Left lung (tissue), 10 donors: ENCODE results near the gene MYO9A. TPM values are rescaled to one million over a fixed set of nuclear protein-coding genes. Genes with fewer than 3 reads are reported as not detected.

Experiments
- ATAC-seq: fragments of 200-7000 bp; cut with Tn5 transposase; one replicate; pipeline ENCODE4 v1.9.1; 2020; ENCODE audit warnings: moderate library complexity
- DNase-seq, 4 donors: peaks; one replicate each; pipeline ENCODE4 v3.0.0-alpha.2; 2013 to 2020
- H3K27ac ChIP-seq, 2 donors: fragments of 200-600 bp; sonication (generic) in 1 of 2; one replicate each; pipeline versions ENCODE4 v1.5.0 to v1.8.0; 2020 to 2021
- H3K27me3 ChIP-seq, 2 donors: fragments of 200-600 bp; sonication (generic) in 1 of 2; one replicate each; pipeline versions ENCODE4 v1.5.0 to v1.8.0; 2020 to 2021
- H3K36me3 ChIP-seq, 2 donors: fragments of 200-600 bp; sonication (generic) in 1 of 2; one replicate each; pipeline versions ENCODE4 v1.5.0 to v1.8.0; 2020 to 2021
- H3K4me1 ChIP-seq, 2 donors: fragments of 200-600 bp; one replicate each; pipeline ENCODE4 v1.8.0; 2021
- H3K4me3 ChIP-seq, 2 donors: fragments of 200-600 bp; sonication (generic) in 1 of 2; one replicate each; pipeline versions ENCODE4 v1.5.0 to v1.8.0; 2020 to 2021; ENCODE audit warnings: mild to moderate bottlenecking in 1 of 2
- H3K9me3 ChIP-seq, 2 donors: fragments of 200-600 bp; sonication (generic) in 1 of 2; one replicate each; pipeline versions ENCODE4 v1.5.0 to v1.8.0; 2020 to 2021
- intact Hi-C, 2 donors: fragments of 100-400 bp; cut with DNase I; formaldehyde crosslinking; loops; one replicate each; pipeline versions ENCODE4 v1.11.2 to v1.14.2; 2022
- polyA plus RNA-seq, 6 donors: library from polyadenylated mRNA; unstranded; fragments of 120-200 nt; gene quantifications; one replicate each; pipeline ENCODE4 v1.2.1, GENCODE V29; 2013; ENCODE audit not compliant: insufficient read length in 6 of 6
- total RNA-seq, 2 donors: library from RNA; stranded (reverse); fragmentation: NEBNext Ultra II Directional; extraction: Animal tissue kit (Norgen Biotek cat#: 25700); gene quantifications; one replicate each; pipeline ENCODE4 v1.2.1, GENCODE V29; 2021
- TF ChIP-seq, protein P1 (sequence below), 2 donors: fragments of 200-600 bp; sonication (generic) in 1 of 2; IDR thresholded peaks; one replicate each; pipeline versions ENCODE4 v1.5.0 to v1.8.0; 2021; ENCODE audit warnings: antibody characterized with exemption in 2 of 2
- donor health status: DM: no; HTN: yes; CAD: no.
- donor health status: DM: no; HTN: no; CAD: no.

Gene MYO9A
- total and polyA plus RNA-seq, 8 donors, result 30.8 to 67.4 (median 41.4) TPM

- Histone ChIP-seq H3K27ac (no peak overlapping the region), H3K36me3 (peaks cover 0 to 66% of the 10 kb centered on the region in 2 donors), H3K9me3 (peaks cover 0 to 23% of the 10 kb centered on the region in 2 donors), H3K4me3 (no peak overlapping the region), H3K4me1 (no peaks in the 10 kb centered on the region), H3K27me3 (no peaks in the 10 kb centered on the region)
- no peak for DNase-seq
- TF ChIP-seq, protein P1, sequence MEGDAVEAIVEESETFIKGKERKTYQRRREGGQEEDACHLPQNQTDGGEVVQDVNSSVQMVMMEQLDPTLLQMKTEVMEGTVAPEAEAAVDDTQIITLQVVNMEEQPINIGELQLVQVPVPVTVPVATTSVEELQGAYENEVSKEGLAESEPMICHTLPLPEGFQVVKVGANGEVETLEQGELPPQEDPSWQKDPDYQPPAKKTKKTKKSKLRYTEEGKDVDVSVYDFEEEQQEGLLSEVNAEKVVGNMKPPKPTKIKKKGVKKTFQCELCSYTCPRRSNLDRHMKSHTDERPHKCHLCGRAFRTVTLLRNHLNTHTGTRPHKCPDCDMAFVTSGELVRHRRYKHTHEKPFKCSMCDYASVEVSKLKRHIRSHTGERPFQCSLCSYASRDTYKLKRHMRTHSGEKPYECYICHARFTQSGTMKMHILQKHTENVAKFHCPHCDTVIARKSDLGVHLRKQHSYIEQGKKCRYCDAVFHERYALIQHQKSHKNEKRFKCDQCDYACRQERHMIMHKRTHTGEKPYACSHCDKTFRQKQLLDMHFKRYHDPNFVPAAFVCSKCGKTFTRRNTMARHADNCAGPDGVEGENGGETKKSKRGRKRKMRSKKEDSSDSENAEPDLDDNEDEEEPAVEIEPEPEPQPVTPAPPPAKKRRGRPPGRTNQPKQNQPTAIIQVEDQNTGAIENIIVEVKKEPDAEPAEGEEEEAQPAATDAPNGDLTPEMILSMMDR (IDR thresholded peaks at IDR 0.05), result no peak
- no peak for ATAC-seq
- intact Hi-C loops, result no loop called here
Observed at GRCh38 chr15:71934446-71934845, 183.5 kb downstream of the MYO9A start.

- TF ChIP-seq, protein P1 (IDR thresholded peaks at IDR 0.05), result no peak
- intact Hi-C loops, result no loop called here
- peaks cover 0 to 64% of the 10 kb centered on the region in 2 donors for H3K36me3 ChIP-seq
- H3K4me1 ChIP-seq, result no peaks in the 10 kb centered on the region
- no peak overlapping the region for H3K4me3 ChIP-seq
- DNase-seq (no peak), ATAC-seq (no peak)
- peaks cover 0 to 23% of the 10 kb centered on the region in 2 donors for H3K9me3 ChIP-seq
- no peak overlapping the region for H3K27ac ChIP-seq
- H3K27me3 ChIP-seq, result no peaks in the 10 kb centered on the region
Observed at GRCh38 chr15:71932689-71933088, 185.3 kb downstream of the MYO9A start.

GRCh38 chr15:71931261-71931660, 186.7 kb downstream of the MYO9A start:
- Histone ChIP-seq H3K36me3 (peaks cover 0 to 56% of the 10 kb centered on the region in 2 donors), H3K4me3 (no peak overlapping the region), H3K27me3 (no peaks in the 10 kb centered on the region), H3K27ac (no peak overlapping the region), H3K9me3 (peaks cover 0 to 23% of the 10 kb centered on the region in 2 donors), H3K4me1 (no peaks in the 10 kb centered on the region)
- no peak for DNase-seq
- intact Hi-C loops, result no loop called here
- ATAC-seq, result no peak
- TF ChIP-seq, protein P1 (IDR thresholded peaks at IDR 0.05), result no peak

- TF ChIP-seq, protein P1 (IDR thresholded peaks at IDR 0.05), result no peak
- Histone ChIP-seq H3K36me3 (peaks cover 0 to 5% of the 10 kb centered on the region in 2 donors), H3K27me3 (no peaks in the 10 kb centered on the region), H3K9me3 (peaks cover 0 to 3% of the 10 kb centered on the region in 2 donors), H3K4me3 (no peak overlapping the region), H3K27ac (no peak overlapping the region), H3K4me1 (no peaks in the 10 kb centered on the region)
- intact Hi-C loops, result no loop called here
- DNase-seq, result no peak
- no peak for ATAC-seq
Observed at GRCh38 chr15:71925145-71925544, 192.8 kb downstream of the MYO9A start.

- H3K27me3 ChIP-seq, result no peaks in the 10 kb centered on the region
- intact Hi-C loops, result no loop called here
- no peaks in the 10 kb centered on the region for H3K9me3 ChIP-seq
- TF ChIP-seq, protein P1 (IDR thresholded peaks at IDR 0.05), result no peak
- H3K4me1 ChIP-seq, result no peaks in the 10 kb centered on the region
- H3K4me3 ChIP-seq, result no peak overlapping the region
- ATAC-seq, result no peak
- no peak overlapping the region for H3K27ac ChIP-seq
- DNase-seq, result no peak
- H3K36me3 ChIP-seq, result no peaks in the 10 kb centered on the region
Observed at GRCh38 chr15:71921191-71921590, 196.8 kb downstream of the MYO9A start.
